Thoracic aorta (tissue), 2 donors: Measurements from ENCODE around the gene FAM240A. TPM values are rescaled to one million over a fixed set of nuclear protein-coding genes. Genes with fewer than 3 reads are reported as not detected.

Experiments used
- ATAC-seq: fragments of 150-250 bp; one replicate; pipeline ENCODE4 v1.8.0; 2017; ENCODE audit warnings: low read depth; ENCODE audit not compliant: insufficient number of reproducible peaks, low FRiP score
- DNase-seq: peaks from one replicate; pipeline ENCODE4 v3.0.0-alpha.2; 2020; ENCODE audit warnings: low spot score
- H3K27ac ChIP-seq, 2 donors: fragments of 200-600 bp; sonication (generic); 1 replicate in 1 of 2; 2 replicates in 1 of 2; pipeline ENCODE4 v1.5.1; 2016; ENCODE audit warnings: mild to moderate bottlenecking in 2 of 2, moderate library complexity in 2 of 2
- H3K27me3 ChIP-seq: fragments of 200-600 bp; sonication (generic); replicated peaks from 2 replicates; pipeline ENCODE4 v1.6.0; 2016; ENCODE audit warnings: mild to moderate bottlenecking; ENCODE audit not compliant: insufficient read depth
- H3K36me3 ChIP-seq: fragments of 200-600 bp; sonication (generic); one replicate; pipeline ENCODE4 v1.5.1; 2016
- H3K4me1 ChIP-seq, 2 donors: fragments of 200-600 bp; sonication (generic); 1 replicate in 1 of 2; 2 replicates in 1 of 2; pipeline versions ENCODE4 v1.5.1 to v1.6.0; 2016; ENCODE audit warnings: low read depth in 2 of 2, mild to moderate bottlenecking in 1 of 2; ENCODE audit not compliant: control insufficient read depth in 1 of 2
- H3K4me3 ChIP-seq: fragments of 200-600 bp; sonication (generic); 2 replicates; pipeline ENCODE4 v1.5.1; 2016; ENCODE audit warnings: mild to moderate bottlenecking
- H3K9me3 ChIP-seq: fragments of 200-600 bp; sonication (generic); 2 replicates; pipeline ENCODE4 v1.5.1; 2016
- CTCF ChIP-seq: fragments of 200-600 bp; sonication (generic); IDR thresholded peaks from one replicate; pipeline ENCODE4 v1.5.1; 2019; ENCODE audit warnings: antibody characterized with exemption
- total RNA-seq, 2 donors: library from RNA; depleted of rRNA; stranded (reverse); fragments of >200 nt; gene quantifications; one replicate each; pipeline versions ENCODE4 v1.1.0 to v1.2.3, GENCODE V29; 2016

Gene FAM240A
- total RNA-seq, 2 donors from 2014 or later = not detected

GRCh38 chr3:46670000-46670890 lies 57.9 kb downstream of the FAM240A start:
- Histone ChIP-seq H3K4me1 (peaks cover 0 to 4% of the 10 kb centered on the region in 2 donors), H3K27me3 (no peaks in the 10 kb centered on the region), H3K27ac (no peak overlapping the region), H3K4me3 (no peak overlapping the region), H3K9me3 (no peaks in the 10 kb centered on the region), H3K36me3 (no peaks in the 10 kb centered on the region)
- no peak for TF ChIP-seq CTCF
- DNase-seq (no peak), ATAC-seq (no peak)

GRCh38 chr3:46670891-46671427 lies 58.6 kb downstream of the FAM240A start:
- DNase-seq = no peak
- H3K4me3 ChIP-seq = no peak overlapping the region
- ATAC-seq = no peak
- no peak overlapping the region for H3K27ac ChIP-seq
- no peaks in the 10 kb centered on the region for H3K9me3 ChIP-seq
- TF ChIP-seq CTCF = no peak
- no peaks in the 10 kb centered on the region for H3K27me3 ChIP-seq
- no peaks in the 10 kb centered on the region for H3K36me3 ChIP-seq
- peaks cover 0 to 4% of the 10 kb centered on the region in 2 donors for H3K4me1 ChIP-seq

- no peaks in the 10 kb centered on the region for H3K4me1 ChIP-seq
- H3K4me3 ChIP-seq = no peak overlapping the region
- no peak for DNase-seq
- H3K27me3 ChIP-seq = no peaks in the 10 kb centered on the region
- H3K36me3 ChIP-seq = no peaks in the 10 kb centered on the region
- H3K27ac ChIP-seq = no peak overlapping the region
- no peak for ATAC-seq
- H3K9me3 ChIP-seq = no peaks in the 10 kb centered on the region
- no peak for TF ChIP-seq CTCF
Observed at GRCh38 chr3:46671541-46672348, 59.4 kb downstream of the FAM240A start.

GRCh38 chr3:46672349-46672695 lies 60.0 kb downstream of the FAM240A start:
- TF ChIP-seq CTCF = no peak
- no peak overlapping the region for H3K27ac ChIP-seq
- H3K27me3 ChIP-seq = no peaks in the 10 kb centered on the region
- no peaks in the 10 kb centered on the region for H3K9me3 ChIP-seq
- no peaks in the 10 kb centered on the region for H3K36me3 ChIP-seq
- no peak for ATAC-seq
- no peak overlapping the region for H3K4me3 ChIP-seq
- H3K4me1 ChIP-seq = no peaks in the 10 kb centered on the region
- DNase-seq = no peak
